Coronary artery (tissue), 2 donors: ENCODE measurements around the gene AKR7A3.

Experiments used
- DNase-seq: peaks from one replicate; pipeline ENCODE4 v3.0.0-alpha.2; 2017; ENCODE audit warnings: low spot score
- H3K27ac ChIP-seq, 2 donors: fragments of 200-600 bp; sonication (generic); one replicate each; pipeline ENCODE4 v1.5.1; 2016 to 2019
- H3K4me3 ChIP-seq: fragments of 200-600 bp; sonication (generic); 2 replicates; pipeline ENCODE4 v1.5.1; 2016; ENCODE audit warnings: mild to moderate bottlenecking, moderate library complexity
- TF ChIP-seq, protein P1 (sequence below): fragments of 200-600 bp; sonication (generic); IDR thresholded peaks from one replicate; pipeline ENCODE4 v1.5.1; 2019; ENCODE audit warnings: antibody characterized with exemption

AKR7A3 gene

DNA sequence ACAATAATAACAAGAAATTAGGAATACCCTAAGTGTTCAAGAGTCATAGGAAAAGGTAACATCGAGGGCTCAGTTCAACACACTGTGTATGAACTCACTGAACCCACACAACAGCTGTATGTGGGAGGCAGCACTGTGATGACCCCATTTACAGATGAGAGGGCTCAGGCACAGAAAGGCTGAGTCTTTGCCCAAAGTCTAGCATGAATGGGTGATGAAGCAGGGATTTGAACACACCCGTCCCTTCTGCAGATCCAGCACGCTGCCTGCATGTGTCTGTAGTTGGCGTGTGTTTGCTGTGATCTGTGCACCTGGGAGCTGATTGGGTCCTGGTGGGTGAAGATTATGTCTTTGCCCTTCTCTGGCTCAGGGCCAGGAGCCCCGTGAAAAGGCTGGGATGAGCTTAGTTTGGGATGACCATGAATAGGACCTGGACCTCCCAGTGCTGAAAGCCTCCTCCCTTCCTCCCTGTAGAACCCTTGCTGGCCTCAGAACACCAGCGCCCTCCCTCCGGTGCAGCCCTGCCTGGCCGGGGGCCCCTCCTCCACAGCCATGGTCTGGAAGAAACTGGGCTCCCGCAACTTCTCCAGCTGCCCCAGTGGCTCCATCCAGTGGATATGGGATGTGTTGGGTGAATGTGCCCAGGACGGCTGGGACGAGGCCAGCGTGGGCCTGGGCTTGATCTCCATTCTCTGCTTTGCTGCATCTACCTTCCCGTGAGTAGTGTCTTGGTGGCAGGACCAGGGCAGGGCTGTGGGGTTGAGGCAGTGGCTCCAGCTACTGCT is 28.7 kb upstream of the AKR7A3 start:
- Histone ChIP-seq H3K27ac (no peak overlapping the region), H3K4me3 (no peak overlapping the region)
- TF ChIP-seq, protein P1, sequence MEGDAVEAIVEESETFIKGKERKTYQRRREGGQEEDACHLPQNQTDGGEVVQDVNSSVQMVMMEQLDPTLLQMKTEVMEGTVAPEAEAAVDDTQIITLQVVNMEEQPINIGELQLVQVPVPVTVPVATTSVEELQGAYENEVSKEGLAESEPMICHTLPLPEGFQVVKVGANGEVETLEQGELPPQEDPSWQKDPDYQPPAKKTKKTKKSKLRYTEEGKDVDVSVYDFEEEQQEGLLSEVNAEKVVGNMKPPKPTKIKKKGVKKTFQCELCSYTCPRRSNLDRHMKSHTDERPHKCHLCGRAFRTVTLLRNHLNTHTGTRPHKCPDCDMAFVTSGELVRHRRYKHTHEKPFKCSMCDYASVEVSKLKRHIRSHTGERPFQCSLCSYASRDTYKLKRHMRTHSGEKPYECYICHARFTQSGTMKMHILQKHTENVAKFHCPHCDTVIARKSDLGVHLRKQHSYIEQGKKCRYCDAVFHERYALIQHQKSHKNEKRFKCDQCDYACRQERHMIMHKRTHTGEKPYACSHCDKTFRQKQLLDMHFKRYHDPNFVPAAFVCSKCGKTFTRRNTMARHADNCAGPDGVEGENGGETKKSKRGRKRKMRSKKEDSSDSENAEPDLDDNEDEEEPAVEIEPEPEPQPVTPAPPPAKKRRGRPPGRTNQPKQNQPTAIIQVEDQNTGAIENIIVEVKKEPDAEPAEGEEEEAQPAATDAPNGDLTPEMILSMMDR = no peak
- no peak for DNase-seq

DNA sequence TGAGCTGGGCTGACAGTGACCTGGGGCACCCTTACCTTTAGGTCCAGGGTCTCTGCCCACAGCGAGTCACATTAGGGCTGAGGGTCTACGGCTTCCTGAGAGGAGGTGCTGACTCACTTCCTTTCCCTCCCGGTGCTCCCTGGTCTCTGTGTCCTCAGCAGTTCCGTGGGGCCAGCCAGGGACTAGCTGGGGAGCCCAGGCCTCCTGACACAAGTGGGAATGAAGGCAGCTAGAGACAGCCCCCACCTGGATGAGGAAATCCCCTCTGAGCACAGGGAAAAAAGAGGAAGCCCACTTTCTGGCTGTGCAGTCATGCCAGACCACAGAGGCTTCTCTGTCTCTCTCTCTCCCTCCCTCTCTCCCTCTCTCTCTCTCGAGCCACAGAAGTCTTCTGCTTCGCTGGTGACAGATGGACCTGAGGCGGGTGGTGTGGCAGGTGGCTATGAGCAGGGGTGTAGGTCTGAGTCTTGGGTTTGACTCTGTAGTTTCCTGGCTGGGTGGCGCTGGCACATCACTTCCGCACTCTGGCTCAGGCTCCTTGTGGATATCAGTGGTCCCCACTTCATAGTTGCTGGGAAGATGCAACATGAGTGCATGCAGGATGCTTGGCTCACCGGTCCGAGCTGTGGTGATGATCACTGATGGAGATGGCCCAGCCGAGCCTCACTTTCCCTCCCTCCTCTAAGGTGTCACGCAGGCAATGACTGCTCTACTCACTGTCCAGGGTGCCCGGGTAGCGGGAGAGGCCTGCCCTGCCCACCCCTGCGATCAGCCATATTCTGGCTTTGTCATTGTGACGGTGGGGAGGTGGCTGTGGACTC is 27.0 kb upstream of the AKR7A3 start:
- DNase-seq = no peak

DNA sequence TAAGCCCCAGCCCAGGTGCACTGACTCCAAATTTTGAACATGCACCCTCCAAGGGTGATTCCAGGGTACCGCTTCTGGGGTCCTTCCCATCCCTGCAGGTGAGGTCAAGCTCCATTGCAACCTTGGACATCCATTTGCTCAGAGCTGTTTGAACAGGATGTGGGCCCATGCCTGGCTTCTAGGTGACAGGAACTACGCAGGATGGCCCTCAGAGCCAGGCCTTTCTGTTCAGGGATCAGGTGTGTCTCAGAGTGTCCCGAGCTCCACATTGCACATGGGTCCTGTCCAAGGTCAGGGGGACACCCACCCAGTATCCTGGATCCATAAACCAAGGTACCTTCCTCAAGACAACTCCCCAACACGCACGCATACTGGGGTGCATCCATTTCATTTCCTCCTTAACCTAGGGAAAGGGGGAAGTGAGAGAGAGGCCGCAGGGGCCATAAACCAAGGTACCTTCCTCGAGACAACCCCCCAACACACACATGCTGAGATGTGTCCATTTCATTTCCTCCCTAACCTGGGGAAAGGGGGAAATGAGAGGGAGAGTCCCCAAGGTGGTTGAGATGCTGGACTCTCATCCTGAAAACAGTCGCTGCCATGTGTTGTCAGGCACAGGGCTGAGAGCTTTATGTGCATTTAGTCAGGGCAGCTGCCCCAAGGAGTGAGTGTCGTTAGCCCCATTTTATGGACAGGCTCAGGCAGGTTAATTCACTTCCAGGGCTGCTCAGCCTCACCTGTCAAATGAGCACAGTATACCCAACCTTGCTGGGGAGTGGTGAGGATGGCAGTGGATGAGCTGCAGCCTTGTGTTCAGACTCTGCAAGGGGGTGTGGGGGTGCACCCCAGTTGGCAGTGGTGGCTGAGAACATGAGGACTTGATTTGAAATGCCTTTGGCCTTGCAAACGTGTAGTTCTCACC is 25.7 kb upstream of the AKR7A3 start:
- no peak overlapping the region for H3K27ac ChIP-seq
- TF ChIP-seq, protein P1 = no peak
- DNase-seq = no peak
- H3K4me3 ChIP-seq = no peak overlapping the region

More for the DNA sequence above, 27.0 kb upstream of the AKR7A3 start:
- Histone ChIP-seq H3K27ac (no peak overlapping the region), H3K4me3 (no peak overlapping the region)
- TF ChIP-seq, protein P1 = no peak

DNA sequence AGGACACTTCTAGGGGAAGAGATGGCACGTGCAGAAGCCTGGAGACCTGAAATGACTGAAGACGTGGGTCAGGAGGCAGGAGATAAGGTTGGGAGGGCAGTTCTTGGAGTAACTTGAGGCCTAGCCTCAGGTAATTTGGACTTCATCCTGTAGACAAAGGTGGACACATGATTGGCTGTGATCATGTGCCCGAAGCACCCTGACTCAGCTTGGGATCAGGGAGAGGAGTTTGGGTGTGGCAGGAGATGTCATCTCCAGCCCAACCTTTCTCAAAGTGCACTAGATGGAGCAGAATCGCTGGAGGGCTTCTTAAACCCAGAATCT is 25.0 kb upstream of the AKR7A3 start:
- Histone ChIP-seq H3K4me3 (no peak overlapping the region), H3K27ac (no peak overlapping the region)
- no peak for DNase-seq
- TF ChIP-seq, protein P1 = no peak

DNA sequence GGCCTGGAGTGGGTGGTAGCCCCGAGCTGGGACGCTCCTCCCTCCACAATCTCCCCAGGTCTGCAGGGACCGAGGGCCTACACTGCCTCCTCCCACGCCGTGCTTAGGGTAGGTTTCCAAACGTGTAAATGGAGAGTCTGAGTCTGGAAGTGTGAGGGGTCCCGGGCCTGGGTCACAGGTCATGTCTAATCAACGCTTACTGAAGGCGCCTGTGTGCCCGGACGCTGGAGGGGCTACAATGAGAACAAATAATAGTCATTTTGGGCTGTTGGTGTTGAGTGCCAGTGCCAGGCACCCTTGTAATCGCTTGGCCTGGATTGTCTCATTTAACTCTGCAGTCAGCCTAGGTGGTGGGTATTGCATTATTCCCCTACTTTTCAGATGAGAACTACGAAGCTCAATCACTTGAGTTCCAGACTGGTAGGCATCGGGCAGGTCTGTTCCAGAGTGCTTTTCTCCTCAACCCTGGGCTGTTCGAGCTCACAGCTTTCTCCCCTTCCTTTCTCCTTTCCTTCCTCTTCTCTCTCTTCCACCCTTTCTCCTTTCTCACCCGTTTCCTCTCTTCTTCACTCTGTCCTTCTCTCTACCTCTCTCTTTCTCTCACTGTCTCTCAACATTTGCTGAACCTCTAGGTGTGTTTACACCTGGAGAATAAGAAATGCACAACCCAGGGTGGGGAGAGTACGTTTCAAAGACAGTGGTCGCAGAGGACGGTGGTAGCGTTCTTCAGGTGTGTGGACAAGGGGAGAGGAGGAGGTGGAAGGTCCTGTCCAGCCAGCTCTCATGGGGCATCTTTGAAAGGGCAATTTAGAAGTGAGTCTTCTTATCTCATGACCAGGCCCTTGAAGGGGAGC is 24.4 kb upstream of the AKR7A3 start:
- peak overlapping the region; percentile 89 for H3K4me3 ChIP-seq
- TF ChIP-seq, protein P1 = no peak
- DNase-seq = no peak

More for the DNA sequence above, 24.4 kb upstream of the AKR7A3 start:
- peak overlapping the region; percentile 66 to 98 for H3K27ac ChIP-seq
